Astrocyte of the cerebellum (primary cell): Measurements from ENCODE around the gene ALAS1.
"Not testable (repeated sequence)": the region's sequence is repeated elsewhere in the genome, so short reads cannot be mapped to it uniquely, and the experiment has no call there.

ENCODE experiments used
- DNase-seq: peaks from one replicate; pipeline ENCODE4 v3.0.0-alpha.2; 2011; ENCODE audit warnings: low read depth
- H3K4me3 ChIP-seq: 2 replicates; pipeline ENCODE4 v1.5.1; 2011; ENCODE audit warnings: mild to moderate bottlenecking, low read depth, low read length, moderate library complexity
- in situ Hi-C: cut with HindIII; loops from 2 replicates; pipeline ENCODE4 v1.10.0; 2017; ENCODE audit warnings: low sequenced_read_pairs
- TF ChIP-seq, protein P1 (sequence below): IDR thresholded peaks from 2 replicates; pipeline ENCODE4 v1.5.1; 2012; ENCODE audit warnings: low read length, low read depth, moderate library complexity, mild to moderate bottlenecking; ENCODE audit errors: missing control alignments

ALAS1 gene

DNA sequence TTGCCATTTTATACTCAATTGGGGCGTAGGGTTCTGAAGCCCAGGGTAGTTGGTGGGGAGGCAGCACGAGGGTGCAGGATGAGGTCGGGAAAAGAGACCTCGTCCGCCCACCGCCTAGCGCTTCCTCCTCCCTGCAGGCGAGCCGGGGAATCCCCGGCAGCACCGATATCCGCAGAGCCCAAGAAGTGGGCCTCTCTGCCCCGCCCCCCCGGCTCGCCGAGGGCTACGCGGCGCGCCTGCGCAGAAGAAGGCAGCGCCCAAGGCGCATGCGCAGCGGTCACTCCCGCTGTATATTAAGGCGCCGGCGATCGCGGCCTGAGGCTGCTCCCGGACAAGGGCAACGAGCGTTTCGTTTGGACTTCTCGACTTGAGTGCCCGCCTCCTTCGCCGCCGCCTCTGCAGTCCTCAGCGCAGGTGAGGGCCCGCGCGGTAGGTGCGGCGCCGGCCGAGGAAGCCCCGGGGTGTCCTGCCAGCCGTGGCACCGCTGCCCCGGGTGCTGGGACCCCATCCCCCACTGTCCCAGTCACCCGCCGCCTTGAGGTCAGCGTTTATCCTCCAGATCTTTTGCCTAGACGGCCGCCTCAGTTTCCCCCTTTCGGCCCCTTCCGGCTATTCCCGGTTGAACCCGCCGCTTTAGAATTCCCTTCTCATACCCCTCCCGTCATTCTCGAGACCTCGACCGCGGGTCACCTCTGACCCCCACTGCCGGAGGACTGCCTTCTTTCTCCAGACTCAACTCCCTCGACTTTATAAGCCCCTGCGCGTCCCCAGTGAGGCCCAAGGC, at the start of gene ALAS1:
ALAS1 (plus strand) TSS at position 319 of the 784 bp plus-strand sequence. CDS start 1,082 bp downstream, outside the sequence.
- peak within 1 kb of the TSS; percentile 94 for H3K4me3 ChIP-seq
- TF ChIP-seq, protein P1, sequence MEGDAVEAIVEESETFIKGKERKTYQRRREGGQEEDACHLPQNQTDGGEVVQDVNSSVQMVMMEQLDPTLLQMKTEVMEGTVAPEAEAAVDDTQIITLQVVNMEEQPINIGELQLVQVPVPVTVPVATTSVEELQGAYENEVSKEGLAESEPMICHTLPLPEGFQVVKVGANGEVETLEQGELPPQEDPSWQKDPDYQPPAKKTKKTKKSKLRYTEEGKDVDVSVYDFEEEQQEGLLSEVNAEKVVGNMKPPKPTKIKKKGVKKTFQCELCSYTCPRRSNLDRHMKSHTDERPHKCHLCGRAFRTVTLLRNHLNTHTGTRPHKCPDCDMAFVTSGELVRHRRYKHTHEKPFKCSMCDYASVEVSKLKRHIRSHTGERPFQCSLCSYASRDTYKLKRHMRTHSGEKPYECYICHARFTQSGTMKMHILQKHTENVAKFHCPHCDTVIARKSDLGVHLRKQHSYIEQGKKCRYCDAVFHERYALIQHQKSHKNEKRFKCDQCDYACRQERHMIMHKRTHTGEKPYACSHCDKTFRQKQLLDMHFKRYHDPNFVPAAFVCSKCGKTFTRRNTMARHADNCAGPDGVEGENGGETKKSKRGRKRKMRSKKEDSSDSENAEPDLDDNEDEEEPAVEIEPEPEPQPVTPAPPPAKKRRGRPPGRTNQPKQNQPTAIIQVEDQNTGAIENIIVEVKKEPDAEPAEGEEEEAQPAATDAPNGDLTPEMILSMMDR: no peak
- DNase-seq: peak; percentile 62
- in situ Hi-C loops: no loop called here

GRCh38 chr3:52149021-52149420, 48.9 kb upstream of the ALAS1 start:
- in situ Hi-C loops: loop anchor here (5.0 kb wide), 2 partner anchors 57 to 157 kb away; no protein-coding TSS in a partner anchor
- DNase-seq: no peak
- TF ChIP-seq, protein P1: no peak
- H3K4me3 ChIP-seq: no peak overlapping the region

DNA sequence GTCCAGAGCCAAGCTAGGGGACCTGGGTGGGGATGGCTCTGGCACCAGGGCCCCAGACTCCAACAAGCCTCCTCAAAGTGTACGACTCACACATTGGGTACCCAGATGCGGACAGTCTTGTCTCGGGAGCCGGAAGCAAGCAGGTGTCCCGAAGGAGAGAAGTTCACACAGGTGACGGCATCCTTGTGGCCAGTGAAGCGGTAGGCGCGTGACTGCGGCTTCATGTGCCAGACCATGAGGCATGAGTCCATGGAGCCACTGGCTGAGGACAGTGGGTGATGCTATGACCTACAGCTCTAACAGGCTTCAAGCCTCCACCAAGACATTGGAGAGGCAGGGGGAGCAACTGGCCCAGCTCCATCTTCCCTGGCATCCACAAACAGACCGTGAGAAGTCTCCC, 48.2 kb upstream of the ALAS1 start:
- TF ChIP-seq, protein P1: no peak
- no peak overlapping the region for H3K4me3 ChIP-seq
- DNase-seq: no peak
- in situ Hi-C loops: loop anchor here (5.0 kb wide), 4 partner anchors 53 to 157 kb away; no protein-coding TSS in a partner anchor

GRCh38 chr3:52150357-52150756, 47.6 kb upstream of the ALAS1 start:
- in situ Hi-C loops: loop anchor here (5.0 kb wide), 2 partner anchors 52 to 103 kb away; no protein-coding TSS in a partner anchor
- no peak for DNase-seq
- no peak overlapping the region for H3K4me3 ChIP-seq
- TF ChIP-seq, protein P1: no peak

DNA sequence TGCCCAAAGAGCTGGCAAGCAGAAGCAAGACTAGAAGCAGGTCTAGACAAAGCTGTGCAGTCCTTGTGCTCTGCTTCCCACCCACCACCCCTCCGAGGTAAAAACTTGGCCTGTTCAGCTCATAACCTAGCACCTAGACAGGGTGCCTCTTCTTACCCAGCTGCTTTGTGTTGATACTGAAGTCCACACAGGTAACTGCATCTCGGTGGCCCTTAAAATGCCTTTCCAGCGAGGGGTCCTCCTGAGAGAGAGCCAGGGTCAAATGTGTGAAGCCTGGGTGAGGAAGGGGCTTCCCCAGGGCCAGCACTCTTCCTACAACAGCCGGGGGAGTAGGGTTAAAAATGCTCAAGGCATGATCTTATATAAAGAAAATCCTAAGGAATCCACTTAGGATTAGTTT, 47.1 kb upstream of the ALAS1 start:
- in situ Hi-C loops: loop anchor here (5.0 kb wide), 2 partner anchors 51 to 104 kb away; no protein-coding TSS in a partner anchor
- TF ChIP-seq, protein P1: no peak
- DNase-seq: no peak
- H3K4me3 ChIP-seq: no peak overlapping the region

DNA sequence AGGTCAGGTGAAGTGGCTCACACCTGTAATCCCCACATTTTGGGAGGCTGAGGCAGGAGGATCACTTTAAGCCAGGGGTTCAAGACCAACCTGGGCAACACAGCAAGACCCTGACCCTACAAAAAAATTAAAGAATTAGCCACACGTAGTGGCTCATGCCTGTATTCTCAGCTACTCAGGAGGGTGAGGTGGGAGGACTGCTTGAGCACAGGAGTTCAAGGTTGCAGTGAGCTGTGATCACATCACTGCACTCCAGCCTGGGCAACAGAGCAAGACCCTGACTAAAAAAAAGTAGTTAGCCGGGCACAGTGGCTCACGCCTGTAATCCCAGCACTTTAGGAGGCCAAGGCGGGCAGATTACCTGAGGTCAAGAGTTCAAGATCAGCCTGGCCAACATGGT, 46.0 kb upstream of the ALAS1 start:
- in situ Hi-C loops: loop anchor here (5.0 kb wide), 2 partner anchors 50 to 105 kb away; no protein-coding TSS in a partner anchor
- DNase-seq, H3K4me3 ChIP-seq: not testable (repeated sequence)
